Fibroblast of skin of back (primary cell): ENCODE results near the gene NRG2.

ENCODE experiments used
- DNase-seq: peaks from one replicate; pipeline ENCODE4 v3.0.0-alpha.2; 2013

Gene NRG2

DNA sequence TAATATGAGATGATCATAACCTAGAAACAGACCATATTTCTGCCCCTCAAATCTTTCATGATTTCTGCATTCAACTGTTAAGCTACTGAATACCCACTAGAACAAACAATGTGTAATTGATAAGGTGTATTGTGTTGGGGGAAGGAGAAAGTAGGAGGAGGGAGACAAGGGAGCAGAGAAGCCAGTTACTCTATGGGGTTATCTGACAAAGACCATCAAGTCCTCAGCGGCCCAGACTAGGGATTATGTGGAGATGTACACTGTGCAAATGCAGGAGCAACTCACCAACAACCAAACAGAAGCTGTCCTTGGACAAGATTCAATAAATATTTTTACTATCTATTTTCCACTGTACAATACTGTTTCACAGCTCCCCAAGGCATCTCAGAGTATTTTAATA, 2.7 kb downstream of the NRG2 start:
- DNase-seq: no peak

- no peak for DNase-seq
These were observed 3.5 kb downstream of the NRG2 start for GRCh38 chr5:140039561-140039960.

DNA sequence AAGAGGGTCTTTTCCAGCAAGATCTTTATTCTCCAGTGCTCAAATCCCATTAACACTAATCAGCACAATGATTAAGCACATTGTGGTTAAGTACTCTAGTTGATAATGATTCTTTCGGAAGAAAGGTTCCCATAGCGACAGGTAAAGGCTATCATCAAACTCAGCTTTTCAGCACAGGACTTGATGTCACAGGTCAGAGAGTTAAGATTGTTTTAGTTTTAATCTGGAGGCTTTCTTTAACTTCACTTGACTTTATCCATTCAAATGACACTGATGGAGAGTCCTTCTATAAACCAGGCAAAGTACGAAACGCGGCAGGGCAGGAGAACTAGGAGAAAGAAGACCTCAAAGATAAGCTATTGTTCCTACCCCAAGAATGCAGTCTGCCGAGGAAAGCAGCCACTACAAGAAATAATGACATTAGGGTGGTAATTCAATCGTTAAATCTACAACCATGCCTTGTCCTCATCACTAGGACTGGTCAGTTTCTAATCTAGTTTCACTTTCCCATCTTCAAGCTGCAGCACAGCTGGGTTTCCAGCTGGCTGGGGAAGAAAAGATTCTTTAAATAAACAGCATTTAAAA, 4.6 kb downstream of the NRG2 start:
- DNase-seq: peak; percentile 22

- no peak for DNase-seq
These were observed 6.1 kb downstream of the NRG2 start for GRCh38 chr5:140037012-140037411.

DNA sequence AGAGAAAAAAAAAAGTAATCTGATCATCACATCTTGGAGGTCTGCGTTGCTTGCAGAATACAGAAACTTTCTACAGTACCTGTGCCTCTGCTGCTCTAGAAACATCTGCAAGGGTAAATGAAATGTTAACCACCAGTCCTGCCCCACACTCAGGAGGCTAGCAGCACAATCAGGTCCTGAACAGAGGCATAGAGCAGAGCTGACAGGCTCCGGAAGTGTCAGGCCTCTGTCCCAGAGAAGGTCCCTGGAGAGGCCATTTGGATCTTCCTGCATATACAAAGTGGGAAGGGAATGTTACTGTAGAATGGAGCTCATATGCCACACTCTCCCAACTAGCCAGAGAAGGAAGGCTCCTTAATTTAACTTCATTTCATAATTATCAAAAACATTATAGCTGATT, 7.2 kb downstream of the NRG2 start:
- no peak for DNase-seq

GRCh38 chr5:140033037-140033760, 9.9 kb downstream of the NRG2 start:
- DNase-seq: no peak

DNA sequence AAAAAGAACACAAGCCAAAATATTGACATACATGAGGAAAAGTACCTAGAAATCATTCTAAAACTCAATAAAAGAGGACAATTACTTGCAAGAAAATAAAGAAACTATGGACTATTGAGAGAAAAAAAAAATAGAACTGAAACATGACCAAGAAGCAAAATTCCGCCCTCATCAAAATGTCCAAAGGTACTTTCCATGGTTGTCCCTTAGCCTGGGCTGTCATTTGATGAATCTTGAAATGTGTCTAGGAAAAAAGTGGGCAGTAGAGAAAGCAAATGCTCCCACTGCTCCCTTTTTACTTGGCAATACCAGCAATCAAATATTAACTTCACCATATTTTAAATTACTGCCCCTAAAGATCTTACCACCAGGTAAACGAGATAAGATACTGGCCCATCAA, 10.8 kb downstream of the NRG2 start:
- no peak for DNase-seq

GRCh38 chr5:140027807-140028206, 15.3 kb downstream of the NRG2 start:
- no peak for DNase-seq

- no peak for DNase-seq
These were observed 17.4 kb downstream of the NRG2 start for GRCh38 chr5:140025736-140026135.

GRCh38 chr5:140024928-140025327, 18.2 kb downstream of the NRG2 start:
- DNase-seq: no peak

DNA sequence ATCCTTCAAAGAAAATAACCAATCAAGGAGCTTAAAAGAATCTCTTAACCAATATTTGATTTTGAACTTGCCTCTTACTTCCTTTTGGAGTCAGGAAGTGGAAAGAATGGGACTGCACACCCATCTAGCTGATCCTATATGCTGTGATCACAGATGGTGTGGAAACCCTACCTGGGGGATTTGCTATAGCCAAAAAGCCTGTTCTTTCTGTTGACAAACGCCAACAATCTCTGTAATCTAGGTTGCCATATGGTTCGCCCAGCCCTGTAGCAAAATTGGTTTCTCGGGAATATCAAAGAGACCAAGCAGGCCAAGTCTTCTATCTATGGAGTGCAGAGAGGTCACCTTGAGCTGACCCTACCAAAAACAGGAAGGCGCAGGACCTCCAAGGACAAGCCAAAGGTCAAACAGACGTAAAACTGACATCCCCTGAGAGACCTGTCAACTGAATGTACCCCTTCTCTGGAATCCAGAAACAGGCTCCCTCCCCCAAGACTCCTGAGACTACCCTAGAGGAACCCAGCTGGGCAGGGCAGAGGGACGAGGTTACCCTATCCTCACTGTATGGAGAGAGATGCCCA, 19.4 kb downstream of the NRG2 start:
- DNase-seq: no peak

- no peak for DNase-seq
These were observed 22.4 kb downstream of the NRG2 start for GRCh38 chr5:140020601-140021177.

- no peak for DNase-seq
These were observed 24.0 kb downstream of the NRG2 start for GRCh38 chr5:140018920-140019644.

GRCh38 chr5:140018517-140018916, 24.6 kb downstream of the NRG2 start:
- DNase-seq: no peak

- no peak for DNase-seq
These were observed 25.0 kb downstream of the NRG2 start for GRCh38 chr5:140018096-140018481.

GRCh38 chr5:140017397-140018095, 25.6 kb downstream of the NRG2 start:
- DNase-seq: no peak

DNA sequence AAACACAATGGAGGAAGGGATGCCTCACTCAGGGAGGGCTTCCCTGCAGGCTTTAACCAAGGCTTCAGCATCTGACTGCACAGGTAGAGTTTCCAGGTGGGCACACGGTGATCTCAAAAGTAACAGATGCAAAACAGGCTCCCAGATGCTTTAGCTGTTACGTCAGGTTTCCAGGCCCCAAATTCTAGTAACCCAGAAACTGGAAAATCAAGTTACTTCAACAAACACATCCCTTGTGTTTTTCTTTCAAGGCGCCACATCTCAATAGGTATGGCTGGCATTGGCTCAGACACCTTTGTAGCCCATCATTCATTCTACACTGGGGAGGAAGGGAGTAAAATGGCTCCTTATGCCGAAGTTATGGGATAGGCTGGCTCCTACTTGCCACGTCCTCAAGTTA, 27.4 kb downstream of the NRG2 start:
- DNase-seq: no peak

DNA sequence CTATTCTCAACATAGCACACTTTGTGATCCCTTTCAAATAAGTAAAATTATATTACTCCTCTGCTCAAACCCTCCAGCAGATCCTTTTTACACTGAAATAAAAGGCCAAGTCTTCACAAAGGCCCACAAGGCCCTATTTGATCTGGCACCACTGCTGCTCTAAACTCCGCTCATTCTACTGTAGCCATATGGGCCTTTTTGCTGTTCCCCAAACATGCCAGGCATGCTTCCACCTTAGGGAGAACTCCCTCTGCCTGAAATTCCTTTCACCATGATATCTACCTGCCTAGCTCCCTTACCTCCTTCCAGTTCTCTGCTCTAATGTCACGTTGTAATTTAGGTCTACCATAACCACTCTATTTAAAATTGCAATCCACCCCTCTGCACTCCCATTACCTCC, 28.3 kb downstream of the NRG2 start:
- DNase-seq: no peak

- DNase-seq: no peak
These were observed 29.6 kb downstream of the NRG2 start for GRCh38 chr5:140013536-140013935.

DNA sequence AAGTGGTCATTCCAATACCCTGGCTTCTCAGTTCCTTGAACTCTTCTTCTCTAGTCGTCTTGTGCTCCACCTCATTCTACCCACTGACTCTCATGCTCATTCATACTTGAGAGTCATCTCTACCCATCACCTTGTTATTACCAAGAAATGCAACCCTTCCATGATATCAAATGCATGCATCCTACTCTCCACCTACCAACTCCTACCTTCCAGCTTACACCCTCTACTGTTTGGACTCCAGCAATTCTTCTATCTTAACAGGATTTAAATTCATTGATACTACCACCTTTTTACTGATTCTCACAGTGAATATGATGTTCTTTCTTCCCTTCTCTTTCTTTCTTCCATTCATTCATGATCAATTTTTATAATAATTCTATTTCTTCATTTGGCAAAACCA, 30.7 kb downstream of the NRG2 start:
- no peak for DNase-seq

DNA sequence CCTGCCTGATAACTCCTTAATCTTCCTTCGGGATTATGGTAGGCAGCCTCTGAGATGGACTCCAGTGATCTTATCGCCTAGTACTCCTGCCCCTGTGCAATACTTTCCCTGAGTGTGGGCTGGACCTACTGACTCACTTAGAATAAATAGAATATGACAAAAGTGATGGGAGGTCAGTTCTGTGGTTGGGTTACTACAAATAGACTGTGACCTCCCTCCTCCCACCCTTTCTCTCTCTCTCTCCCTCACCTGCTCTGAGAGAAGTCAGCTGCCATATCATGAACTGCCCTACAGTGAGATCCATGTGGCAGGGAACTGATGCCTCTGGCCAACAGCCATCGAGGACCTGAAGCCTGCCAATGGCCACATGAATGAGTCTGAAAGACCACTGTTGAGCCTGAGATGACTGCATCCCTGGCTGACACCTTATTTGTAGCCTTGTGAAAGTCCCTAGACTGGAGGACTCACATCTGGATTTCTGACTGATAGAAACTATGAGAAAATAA, 31.7 kb downstream of the NRG2 start:
- DNase-seq: no peak

DNA sequence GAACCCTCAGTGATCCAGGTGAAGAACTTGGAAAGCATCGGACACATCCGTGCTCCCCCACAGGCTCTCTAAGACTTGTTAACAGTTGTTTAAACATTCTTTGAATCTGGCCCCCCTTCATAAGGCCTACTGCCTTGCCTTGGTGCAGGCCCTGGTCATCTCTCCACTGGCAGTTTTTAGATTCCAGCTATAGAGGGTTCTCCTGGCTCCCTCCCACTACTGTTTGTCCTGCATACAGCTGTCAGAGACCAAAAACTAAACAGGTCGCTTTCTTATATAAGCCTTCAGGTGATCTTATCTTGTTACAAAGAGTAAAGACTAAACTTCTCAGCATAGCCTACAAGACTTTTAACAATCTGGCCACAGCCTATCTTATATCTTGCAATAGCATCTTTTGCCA, 32.3 kb downstream of the NRG2 start:
- no peak for DNase-seq
